HL-60/S4 (cell line): ENCODE data around the gene NOD1.
"Not testable (repeated sequence)": the region's sequence is repeated elsewhere in the genome, so short reads cannot be mapped to it uniquely, and the experiment has no call there.

ENCODE experiments used
- in situ Hi-C: fragments of 300-500 bp; cut with MboI; formaldehyde crosslinking; loops from 2 replicates; pipeline ENCODE4 v1.14.3; 2022; ENCODE audit warnings: low sequenced_read_pairs

The NOD1 gene, protein sequence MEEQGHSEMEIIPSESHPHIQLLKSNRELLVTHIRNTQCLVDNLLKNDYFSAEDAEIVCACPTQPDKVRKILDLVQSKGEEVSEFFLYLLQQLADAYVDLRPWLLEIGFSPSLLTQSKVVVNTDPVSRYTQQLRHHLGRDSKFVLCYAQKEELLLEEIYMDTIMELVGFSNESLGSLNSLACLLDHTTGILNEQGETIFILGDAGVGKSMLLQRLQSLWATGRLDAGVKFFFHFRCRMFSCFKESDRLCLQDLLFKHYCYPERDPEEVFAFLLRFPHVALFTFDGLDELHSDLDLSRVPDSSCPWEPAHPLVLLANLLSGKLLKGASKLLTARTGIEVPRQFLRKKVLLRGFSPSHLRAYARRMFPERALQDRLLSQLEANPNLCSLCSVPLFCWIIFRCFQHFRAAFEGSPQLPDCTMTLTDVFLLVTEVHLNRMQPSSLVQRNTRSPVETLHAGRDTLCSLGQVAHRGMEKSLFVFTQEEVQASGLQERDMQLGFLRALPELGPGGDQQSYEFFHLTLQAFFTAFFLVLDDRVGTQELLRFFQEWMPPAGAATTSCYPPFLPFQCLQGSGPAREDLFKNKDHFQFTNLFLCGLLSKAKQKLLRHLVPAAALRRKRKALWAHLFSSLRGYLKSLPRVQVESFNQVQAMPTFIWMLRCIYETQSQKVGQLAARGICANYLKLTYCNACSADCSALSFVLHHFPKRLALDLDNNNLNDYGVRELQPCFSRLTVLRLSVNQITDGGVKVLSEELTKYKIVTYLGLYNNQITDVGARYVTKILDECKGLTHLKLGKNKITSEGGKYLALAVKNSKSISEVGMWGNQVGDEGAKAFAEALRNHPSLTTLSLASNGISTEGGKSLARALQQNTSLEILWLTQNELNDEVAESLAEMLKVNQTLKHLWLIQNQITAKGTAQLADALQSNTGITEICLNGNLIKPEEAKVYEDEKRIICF

DNA sequence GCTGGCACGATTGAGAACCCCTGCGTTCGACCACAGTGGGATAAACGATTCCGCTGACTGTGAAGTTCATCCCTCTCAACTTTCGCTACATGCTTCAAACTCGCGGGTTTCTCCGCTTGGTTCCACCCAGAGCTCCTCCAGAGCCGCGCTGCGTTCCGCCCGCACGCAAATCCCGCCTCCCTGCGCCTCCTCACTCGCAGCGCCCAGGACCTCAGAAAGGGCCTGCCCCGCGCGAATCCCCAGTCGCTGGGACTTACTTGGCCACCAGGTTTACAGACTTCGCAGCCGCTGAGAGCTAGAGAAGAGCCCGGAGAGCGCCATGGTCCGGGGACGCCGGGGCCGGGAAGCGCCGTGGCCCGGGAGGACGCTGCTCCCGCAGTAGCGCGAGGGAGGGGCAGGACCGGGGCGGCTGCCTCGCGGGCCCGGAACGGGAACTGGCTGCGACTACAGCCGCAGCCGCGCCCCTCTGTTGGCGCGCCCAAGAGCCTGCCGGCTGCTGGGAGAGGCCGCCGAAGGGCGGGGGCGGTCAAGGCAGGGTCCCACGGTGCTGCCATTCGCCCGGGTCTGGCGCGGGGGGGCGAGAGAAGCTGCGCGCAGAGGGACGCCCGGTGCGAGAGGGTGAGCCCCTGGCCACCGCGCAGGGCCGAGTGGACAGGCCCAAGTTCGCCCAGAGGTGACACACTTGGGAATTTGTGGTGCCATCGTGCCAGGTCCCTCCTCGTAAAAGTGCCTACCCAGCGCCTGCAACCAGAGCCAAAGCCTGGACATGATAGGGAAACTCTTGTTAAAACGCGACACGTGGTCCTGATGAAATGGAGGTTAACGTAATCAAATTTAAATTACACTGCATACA, at the start of gene NOD1:
TSS of gene NOD1 (minus strand) at position 436 of the 853 bp plus-strand sequence. CDS start 21,863 bp downstream, outside the sequence.
- in situ Hi-C loops: no loop called here

DNA sequence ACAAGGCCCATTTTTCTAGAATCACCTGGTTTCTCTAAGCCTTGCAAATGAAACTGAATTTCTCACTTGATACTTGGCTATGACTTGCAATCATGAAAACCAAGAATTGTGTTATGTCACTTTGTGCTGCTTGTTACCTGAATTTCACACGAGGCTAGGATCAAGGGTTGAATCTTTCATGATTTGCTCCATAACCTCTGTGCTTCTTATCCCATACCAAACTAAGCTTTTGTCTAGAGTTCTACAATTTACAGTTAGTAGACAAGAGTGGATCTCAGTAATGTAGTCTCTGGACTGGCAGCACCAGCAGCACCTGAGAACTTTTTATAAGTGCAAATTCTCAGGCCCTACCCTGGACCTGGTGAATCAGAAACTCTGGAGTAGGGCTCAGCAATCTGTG, 48.7 kb upstream of the NOD1 start:
- in situ Hi-C loops: not testable (repeated sequence)

DNA sequence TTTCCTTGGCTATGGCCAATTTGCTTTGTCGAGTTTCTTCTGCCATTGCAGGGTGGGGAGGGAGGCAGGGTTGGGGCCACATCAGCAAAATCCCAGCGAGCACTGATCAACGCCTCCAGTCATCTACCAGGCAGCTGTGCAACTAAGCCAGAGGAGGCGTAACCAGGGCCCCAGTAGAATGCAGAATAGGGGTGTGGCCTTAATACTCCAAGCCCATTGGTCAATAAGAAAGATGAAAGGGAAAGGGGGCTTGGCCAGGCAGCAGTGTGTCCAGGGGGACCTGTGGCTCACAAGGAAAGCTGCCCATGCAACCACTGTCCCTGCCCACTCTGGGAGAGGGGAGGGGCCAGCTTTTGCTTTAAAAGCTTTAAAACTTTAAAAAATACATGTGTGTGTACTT, 47.6 kb upstream of the NOD1 start:
- in situ Hi-C loops: no loop called here

DNA sequence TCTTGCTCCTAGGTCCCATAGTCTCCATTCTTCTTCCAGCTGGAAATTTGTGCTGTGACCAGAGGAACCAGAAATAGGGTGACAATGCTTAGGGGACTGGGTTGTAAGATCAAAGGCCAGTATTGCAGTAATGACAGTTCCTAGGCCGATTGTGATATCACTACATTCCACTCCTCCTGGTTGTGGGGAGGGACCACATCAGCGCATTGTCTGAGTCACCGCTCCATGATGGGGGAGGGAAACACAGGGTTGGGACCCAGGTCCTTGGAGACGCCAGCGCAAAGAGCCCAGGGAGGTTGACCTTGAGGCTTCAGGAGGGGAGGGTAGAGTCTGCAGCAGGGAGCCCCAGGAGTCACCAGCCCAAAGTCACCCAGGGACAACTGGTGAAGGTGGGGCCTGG, 46.8 kb upstream of the NOD1 start:
- in situ Hi-C loops: no loop called here

DNA sequence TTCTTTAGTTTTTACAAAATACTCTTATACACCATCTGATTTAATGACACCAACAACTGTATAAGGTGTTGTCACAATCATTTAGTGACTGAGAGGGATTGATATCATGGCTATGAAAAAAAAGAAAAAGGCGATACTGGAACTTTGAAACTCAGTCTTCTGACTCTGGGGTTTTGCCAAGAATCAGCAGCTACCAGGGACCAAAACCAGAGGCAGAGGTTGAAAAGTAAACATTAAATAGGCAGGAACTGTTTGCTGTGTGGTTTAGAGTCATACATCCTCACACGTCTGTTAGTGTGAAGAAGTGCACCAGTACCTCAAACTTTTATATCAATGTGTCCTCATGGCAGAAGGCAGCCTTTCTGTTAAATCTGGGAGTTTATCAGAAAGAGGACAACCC, 46.0 kb upstream of the NOD1 start:
- in situ Hi-C loops: no loop called here

DNA sequence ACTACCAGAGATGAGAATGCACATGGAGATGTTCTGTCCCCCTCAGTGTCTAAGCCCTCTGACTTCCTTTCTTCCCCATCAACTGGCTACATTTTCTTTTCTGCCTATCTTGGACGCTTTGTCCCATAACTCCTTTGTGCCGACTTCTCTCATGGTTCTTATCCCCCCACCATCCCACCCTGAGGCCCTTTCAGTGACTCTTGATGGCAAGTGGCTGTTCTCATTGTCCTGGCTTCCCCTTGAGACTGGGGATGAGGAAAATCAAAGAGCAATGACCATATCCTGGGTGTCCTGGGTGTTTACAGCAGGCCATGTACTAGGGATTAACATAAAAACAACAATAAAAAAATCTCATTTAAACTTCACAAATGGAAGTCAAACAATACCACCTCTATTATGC, 44.9 kb upstream of the NOD1 start:
- in situ Hi-C loops: no loop called here

DNA sequence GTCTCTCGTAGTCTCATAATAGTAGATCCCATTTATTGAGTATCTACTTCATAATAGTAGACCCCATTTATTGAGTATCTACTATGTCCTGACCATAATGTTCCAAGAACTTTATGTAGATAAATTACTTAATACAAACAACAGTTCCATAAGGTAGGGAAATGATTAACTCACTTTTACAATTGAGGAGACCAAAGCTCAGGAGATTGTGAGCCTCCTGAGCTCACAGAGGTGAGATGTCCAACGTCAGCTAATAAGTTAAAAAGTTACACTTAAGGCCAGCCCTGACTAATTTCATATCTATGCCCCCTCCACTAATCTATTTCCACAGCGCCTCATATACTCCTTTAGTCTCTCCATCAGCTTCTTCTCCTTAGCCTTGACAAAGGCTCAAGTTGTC, 43.6 kb upstream of the NOD1 start:
- in situ Hi-C loops: no loop called here

DNA sequence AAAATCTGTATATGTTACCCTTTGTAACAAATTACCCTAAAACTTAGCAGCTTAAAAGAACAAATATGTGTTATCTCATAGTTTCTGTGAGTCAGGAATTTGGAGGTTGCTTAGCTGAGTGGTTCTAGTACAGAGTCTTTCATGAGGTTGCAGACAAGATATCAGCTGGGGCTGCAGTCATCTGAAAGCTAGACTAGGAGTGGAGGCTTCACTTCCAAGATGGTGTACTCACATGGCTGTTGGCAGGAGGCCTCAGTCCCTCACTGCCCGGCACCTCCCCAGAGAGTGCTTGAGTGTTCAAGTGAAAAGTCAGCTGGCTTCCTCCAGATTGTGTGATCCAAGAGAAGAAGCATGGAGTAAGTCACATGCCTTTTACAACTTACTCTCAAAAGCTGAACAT, 42.9 kb upstream of the NOD1 start:
- in situ Hi-C loops: no loop called here

DNA sequence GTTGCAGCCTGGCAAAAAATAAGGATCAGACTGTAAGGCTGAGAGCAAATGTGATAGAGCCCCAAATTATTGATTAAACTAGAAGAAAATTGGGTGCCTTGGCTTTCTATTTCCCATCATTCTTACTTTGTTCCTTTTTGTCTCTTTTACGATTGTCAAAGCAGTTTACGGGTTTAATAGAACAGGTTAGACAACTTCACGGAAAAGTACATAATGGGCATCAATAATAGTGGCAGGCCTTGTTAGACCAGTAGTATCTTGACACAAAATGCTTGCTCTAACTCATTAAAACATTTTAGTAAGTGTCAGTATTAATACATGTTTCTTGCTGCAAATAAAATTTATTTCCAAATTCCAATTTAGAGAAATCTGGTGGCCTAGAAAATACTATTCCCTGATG, 40.5 kb upstream of the NOD1 start:
- in situ Hi-C loops: no loop called here

DNA sequence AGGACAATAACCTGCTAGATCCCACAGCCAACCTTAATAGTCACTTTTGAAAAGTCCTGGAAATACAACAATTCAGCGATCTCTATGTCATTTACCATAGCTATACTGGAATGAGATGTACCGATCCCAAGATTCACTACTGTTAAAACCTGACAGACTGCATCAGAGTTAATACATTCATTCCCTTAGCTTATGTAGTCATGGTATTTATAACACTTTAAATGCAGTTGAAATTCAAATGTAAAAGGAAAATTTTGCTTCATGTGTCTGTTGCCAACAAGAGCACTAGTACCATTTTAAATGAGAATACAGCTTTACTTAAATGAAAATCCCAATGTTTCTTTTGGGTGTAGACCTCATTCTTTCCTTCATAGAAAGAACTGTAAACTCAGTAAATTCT, 37.2 kb upstream of the NOD1 start:
- in situ Hi-C loops: no loop called here

DNA sequence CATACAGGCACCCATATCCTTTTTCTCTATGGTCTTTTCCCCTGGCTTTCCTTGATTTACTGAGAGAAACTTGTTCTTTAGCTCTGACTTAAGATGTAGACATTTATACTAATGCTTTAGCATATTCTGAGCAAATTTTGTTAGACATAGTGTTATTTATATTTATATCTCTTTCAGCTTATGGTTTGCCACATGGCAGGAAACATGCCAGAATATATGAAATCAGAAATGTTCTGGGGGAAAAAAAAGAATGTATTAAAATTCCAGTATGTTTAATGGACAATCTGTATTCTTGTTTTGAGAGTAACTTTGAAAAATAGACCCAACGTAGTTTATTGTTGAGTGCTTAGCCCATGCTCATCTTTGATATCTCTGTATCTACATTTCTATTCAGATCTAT, 36.2 kb upstream of the NOD1 start:
- in situ Hi-C loops: no loop called here

DNA sequence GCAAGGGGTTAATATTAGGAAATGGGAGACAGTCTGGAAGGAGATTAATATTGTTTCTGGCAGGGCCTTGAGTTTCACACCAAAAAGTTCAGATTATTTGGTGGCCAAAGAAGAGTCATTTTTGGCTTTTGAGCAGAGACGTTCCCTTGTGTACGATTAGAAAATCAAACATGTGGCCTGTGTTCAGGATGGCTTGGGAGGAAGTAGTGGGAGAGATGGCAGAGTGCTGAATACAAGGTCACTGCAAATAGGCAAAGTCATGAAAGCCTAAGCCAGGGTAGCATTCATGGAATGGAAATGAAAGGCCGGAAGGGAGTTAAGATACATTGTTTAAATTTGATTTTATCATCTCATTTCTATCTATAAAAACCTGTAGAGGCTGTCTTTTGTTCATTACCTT, 35.6 kb upstream of the NOD1 start:
- in situ Hi-C loops: no loop called here

DNA sequence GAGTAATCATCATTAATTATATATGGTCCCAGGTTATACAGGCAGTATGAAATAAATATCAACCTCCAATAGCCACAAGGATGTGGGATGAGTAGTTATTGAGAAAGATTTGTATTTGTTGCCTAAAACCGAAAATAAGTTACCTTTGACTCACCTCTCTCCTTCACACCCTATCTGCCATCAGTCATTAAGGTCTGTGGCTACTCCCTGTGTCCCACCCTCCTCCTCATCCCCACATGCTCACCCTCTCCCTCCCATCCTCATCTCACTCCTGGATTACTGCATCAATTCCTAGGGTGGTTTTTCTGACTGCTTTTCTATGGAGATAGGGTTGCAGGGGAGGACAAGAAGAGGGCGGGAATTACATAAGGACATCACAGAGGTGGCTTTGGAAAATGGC, 35.2 kb upstream of the NOD1 start:
- in situ Hi-C loops: no loop called here

DNA sequence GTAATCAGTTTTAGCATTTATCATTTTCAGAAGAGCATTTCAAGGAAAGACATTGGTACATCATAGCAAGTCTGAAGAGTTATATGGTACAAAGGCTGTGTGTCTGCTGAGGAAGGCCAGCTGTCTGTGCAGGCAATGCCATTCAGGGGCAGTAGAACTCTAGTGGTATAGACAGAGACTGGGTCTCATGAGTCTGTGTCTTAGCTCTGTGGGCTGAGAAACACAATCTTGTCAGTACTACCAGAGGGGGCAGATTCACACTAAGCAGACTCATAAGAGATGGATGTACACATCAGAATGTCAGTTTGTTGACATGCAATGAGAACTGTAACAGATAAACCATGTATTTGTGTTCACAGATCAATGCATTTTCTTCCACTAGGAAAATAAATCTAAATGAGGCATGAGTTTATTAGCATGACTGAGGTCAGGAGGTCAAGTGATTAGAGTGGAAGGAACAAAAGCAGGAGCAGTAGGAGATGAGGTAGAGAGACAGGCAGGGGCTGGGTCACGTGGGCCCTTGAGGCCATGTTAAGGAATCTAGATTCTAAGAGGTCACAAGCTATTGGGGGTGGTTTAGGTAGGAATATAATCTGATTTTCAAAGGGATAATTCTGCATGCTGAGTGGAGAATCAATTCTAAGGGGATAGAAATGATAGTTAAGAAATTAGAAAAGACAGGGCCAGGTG, 33.5 kb upstream of the NOD1 start:
- in situ Hi-C loops: no loop called here

DNA sequence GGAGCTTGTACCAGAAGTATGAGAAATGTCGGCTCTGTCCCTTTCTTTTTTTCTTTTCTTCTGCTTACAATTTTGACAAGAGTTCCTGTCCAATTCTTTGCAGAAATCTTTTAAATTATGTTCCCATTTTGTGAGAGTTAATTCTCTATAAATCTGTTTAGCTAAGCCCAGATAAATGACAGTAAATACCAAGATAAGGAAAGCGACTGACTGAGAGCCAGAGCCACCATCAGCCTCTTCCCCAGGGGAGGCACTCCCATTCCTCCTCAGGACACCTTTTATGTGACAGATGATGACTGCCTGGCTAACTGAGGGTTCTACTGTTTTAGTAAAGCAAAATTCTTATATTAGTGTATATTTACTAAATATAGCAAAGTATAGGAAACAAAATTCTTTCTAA, 32.9 kb upstream of the NOD1 start:
- in situ Hi-C loops: no loop called here

DNA sequence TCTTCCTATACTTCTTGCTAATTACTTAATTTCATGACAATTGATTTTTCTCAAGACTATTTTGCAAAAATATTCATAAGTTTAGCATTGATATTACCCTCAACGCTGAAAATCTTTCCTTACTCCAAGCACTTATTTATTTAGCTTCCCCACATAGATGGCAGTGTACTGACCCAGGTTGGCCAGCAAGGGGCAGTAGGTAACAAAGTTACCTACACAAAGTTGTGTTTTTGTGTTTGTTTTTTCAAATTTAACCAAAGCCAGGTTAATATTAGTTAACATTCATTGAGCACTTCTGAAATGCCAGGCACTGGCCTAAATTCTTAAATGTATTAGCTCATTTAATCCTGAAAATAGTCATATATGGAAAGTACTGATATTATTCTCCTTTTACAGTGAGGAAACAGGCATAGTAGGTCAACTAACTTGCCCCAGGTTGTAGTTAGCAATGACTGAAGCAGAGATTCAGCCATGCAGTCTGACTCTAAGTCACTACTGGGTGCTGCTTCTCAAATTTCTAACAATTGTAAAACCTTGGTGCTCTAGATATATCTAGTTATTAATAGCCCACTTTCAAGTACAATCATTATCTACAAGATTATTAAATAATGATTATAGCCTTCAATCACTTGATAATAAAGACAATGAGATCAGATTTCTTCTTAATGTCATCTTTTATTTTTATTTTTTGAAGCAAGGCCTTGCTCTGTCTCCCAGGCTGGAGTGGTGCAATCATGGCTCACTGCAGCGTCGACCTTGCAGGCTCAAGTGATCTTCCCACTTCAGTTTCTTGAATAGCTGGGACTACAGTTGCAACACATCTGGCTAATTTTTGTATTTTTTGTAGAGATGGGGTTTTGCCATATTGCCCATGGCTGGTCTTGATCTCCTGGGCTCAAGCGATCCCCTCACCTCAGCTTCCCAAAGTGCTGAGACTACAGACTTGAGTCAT, 31.8 kb upstream of the NOD1 start:
- in situ Hi-C loops: no loop called here

DNA sequence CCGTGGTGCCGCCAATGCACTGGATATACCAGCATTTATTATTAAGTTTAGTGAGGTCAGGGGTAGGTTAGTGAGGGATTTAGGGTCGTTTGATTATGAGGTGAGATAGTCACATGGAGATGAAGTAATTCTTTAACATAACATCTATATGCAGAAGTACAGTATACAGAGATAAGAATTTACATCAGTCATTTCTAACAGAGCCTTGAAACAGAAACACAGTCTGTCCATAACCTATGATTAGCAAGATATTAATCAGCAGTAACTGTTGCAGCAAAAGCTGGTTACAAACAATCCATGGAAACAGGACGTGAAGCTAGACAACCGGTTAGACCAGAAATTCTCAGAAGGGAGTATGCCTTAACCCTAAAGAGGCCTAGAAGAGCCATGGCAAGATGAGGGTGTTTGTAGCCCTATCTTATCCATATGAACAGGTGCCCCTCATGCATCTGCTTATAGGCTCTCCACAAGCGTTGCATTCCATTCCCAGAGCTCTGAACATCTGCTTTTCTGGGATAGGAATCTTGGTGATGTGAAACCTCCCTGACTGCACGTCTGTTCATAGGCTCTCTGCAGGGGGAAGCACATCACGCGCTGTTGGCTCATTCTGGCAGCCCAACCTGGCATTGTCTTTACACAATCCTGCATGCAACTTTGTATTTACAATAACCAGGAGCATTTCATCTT, 30.7 kb upstream of the NOD1 start:
- in situ Hi-C loops: not testable (repeated sequence)

DNA sequence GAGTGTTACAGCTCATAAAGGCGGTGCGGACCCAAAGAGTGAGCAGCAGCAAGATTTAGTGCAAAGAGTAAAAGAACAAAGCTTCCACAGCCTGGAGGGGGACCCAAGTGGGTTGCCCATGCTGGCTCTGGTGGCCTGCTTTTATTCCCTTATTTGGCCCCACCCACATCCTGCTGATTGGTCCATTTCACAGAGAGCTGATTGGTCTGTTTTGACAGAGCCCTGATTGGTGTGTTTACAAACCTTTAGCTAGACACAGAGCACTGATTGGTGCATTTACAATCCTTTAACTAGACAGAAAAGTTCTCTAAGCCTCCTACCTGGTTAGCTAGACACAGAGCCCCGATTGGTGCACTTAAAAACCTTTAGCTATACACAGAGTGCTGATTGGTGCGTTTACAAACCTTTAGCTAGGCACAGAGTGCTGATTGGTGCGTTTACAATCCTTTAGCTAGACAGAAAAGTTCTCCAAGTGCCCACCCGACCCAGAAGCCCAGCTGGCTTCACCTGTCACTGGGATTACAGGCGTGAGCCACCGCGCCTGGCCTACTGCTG, 28.8 kb upstream of the NOD1 start:
- in situ Hi-C loops: not testable (repeated sequence)
